GM13976 (cell line): ENCODE results near the gene FXYD2.

Experiments used
- DNase-seq: peaks from one replicate; pipeline ENCODE4 v3.0.0; 2012; ENCODE audit warnings: low spot score
- CTCF ChIP-seq: IDR thresholded peaks from 2 replicates; pipeline ENCODE4 v1.5.1; 2012; ENCODE audit warnings: borderline replicate concordance, mild to moderate bottlenecking; ENCODE audit not compliant: insufficient read depth; ENCODE audit errors: extremely low read depth, missing control alignments, control extremely low read depth
- in situ Hi-C: fragments of 300-500 bp; cut with MboI; formaldehyde crosslinking; loops from one replicate; pipeline ENCODE4 v1.12.0; 2022; ENCODE audit warnings: low sequenced_read_pairs, mixed read lengths, inconsistent platforms; ENCODE audit not compliant: unreplicated experiment

The FXYD2 gene

GRCh38 chr11:117862753-117863152, 38.2 kb upstream of the FXYD2 start:
- in situ Hi-C loops: no loop called here
- TF ChIP-seq CTCF: no peak

GRCh38 chr11:117862019-117862725, 37.6 kb upstream of the FXYD2 start:
- DNase-seq: no peak
- in situ Hi-C loops: no loop called here
- TF ChIP-seq CTCF: no peak

More at GRCh38 chr11:117862753-117863152, 38.2 kb upstream of the FXYD2 start:
- DNase-seq: no peak

- in situ Hi-C loops: no loop called here
- DNase-seq: no peak
- no peak for TF ChIP-seq CTCF
These were observed 36.8 kb upstream of the FXYD2 start for GRCh38 chr11:117861151-117862018.

GRCh38 chr11:117860139-117860538, 35.6 kb upstream of the FXYD2 start:
- in situ Hi-C loops: no loop called here
- DNase-seq: no peak
- no peak for TF ChIP-seq CTCF

GRCh38 chr11:117859488-117860112, 35.1 kb upstream of the FXYD2 start:
- in situ Hi-C loops: no loop called here
- no peak for TF ChIP-seq CTCF
- no peak for DNase-seq

GRCh38 chr11:117859061-117859460, 34.5 kb upstream of the FXYD2 start:
- TF ChIP-seq CTCF: no peak
- in situ Hi-C loops: no loop called here
- no peak for DNase-seq
